Keratinocyte (primary cell): ENCODE data around the gene AADACL2. TPM values are rescaled to one million over a fixed set of nuclear protein-coding genes. Genes with fewer than 3 reads are reported as not detected.

ENCODE experiments used
- DNase-seq: peaks from one replicate; pipeline ENCODE4 v3.0.0-alpha.2; 2011; ENCODE audit warnings: low read depth, missing footprints, low spot score
- FAIRE-seq: peaks from 2 replicates; lab custom pipeline; 2011; peaks lifted over from hg19 to GRCh38; lab: Jason Lieb, UNC
- H2AFZ ChIP-seq: 2 replicates; pipeline ENCODE4 v1.6.0; 2012; ENCODE audit warnings: low read length, control low read depth, inconsistent platforms; ENCODE audit not compliant: control insufficient read depth
- H3K27ac ChIP-seq: 2 replicates; pipeline ENCODE4 v1.5.1; 2011; ENCODE audit warnings: low read length; ENCODE audit not compliant: control insufficient read depth, insufficient read depth
- H3K27me3 ChIP-seq: 3 replicates; pipeline ENCODE4 v1.6.0; 2011; ENCODE audit warnings: low read length; ENCODE audit not compliant: control insufficient read depth, insufficient read depth; ENCODE audit errors: extremely low read depth
- H3K36me3 ChIP-seq, 2 experiments: 2 replicates in 1 of 2; 3 replicates in 1 of 2; pipeline ENCODE4 v1.5.1; 2011; ENCODE audit warnings: low read length in 2 of 2, mild to moderate bottlenecking in 1 of 2; ENCODE audit not compliant: control insufficient read depth in 2 of 2, insufficient read depth in 2 of 2; ENCODE audit errors: extremely low read depth in 1 of 2
- H3K4me1 ChIP-seq: 3 replicates; pipeline ENCODE4 v1.5.1; 2011; ENCODE audit warnings: low read length; ENCODE audit not compliant: control insufficient read depth, insufficient read depth; ENCODE audit errors: extremely low read depth
- H3K4me2 ChIP-seq: 3 replicates; pipeline ENCODE4 v1.6.0; 2011; ENCODE audit warnings: low read depth, low read length; ENCODE audit not compliant: control insufficient read depth, insufficient read depth; ENCODE audit errors: extremely low read depth
- H3K4me3 ChIP-seq, 3 experiments: fragments of 200-600 bp in 1 of 3; sonication (generic) in 1 of 3; 2 replicates in 2 of 3; 3 replicates in 1 of 3; pipeline ENCODE4 v1.5.1; 2011 to 2016; ENCODE audit warnings: low read length in 3 of 3, mild to moderate bottlenecking in 3 of 3, control low read depth in 2 of 3, inconsistent platforms in 1 of 3, low read depth in 1 of 3, mixed read lengths in 1 of 3, mixed run types in 1 of 3, moderate library complexity in 1 of 3; ENCODE audit not compliant: control insufficient read depth in 2 of 3, insufficient read depth in 2 of 3; ENCODE audit errors: extremely low read depth in 1 of 3
- H3K79me2 ChIP-seq: 2 replicates; pipeline ENCODE4 v1.6.0; 2012; ENCODE audit warnings: low read length; ENCODE audit not compliant: control insufficient read depth, insufficient read depth
- H3K9ac ChIP-seq: 3 replicates; pipeline ENCODE4 v1.6.0; 2011; ENCODE audit warnings: low read length; ENCODE audit not compliant: control insufficient read depth, insufficient read depth; ENCODE audit errors: extremely low read depth
- H3K9me1 ChIP-seq: 3 replicates; pipeline ENCODE4 v1.6.0; 2011; ENCODE audit warnings: low read length; ENCODE audit not compliant: control insufficient read depth, insufficient read depth; ENCODE audit errors: extremely low read depth
- H3K9me3 ChIP-seq: 2 replicates; pipeline ENCODE4 v1.5.1; 2012; ENCODE audit warnings: low read depth, low read length; ENCODE audit not compliant: control insufficient read depth
- H4K20me1 ChIP-seq: 3 replicates; pipeline ENCODE4 v1.6.0; 2011; ENCODE audit warnings: low read length; ENCODE audit not compliant: control insufficient read depth, insufficient read depth; ENCODE audit errors: extremely low read depth
- EZH2 ChIP-seq: IDR thresholded peaks from one replicate; pipeline ENCODE4 v1.6.1; 2012; ENCODE audit warnings: inconsistent platforms, mild to moderate bottlenecking, low read length, moderate library complexity
- dilution Hi-C: fragments of 300-500 bp; cut with MboI; formaldehyde crosslinking; loops from one replicate; pipeline ENCODE4 v1.7.0; 2020; ENCODE audit warnings: low sequenced_read_pairs; ENCODE audit not compliant: extremely low pct_ligation_motif_present
- polyA minus RNA-seq, 3 experiments: library from RNA; depleted of rRNA, polyadenylated mRNA; stranded (reverse); fragments of >200 nt; gene quantifications; 1 replicate in 1 of 3; 2 replicates in 1 of 3; 3 replicates in 1 of 3; pipeline ENCODE4 v1.2.3, GENCODE V29; 2011
- polyA plus RNA-seq, 5 experiments: library from polyadenylated mRNA; depleted of rRNA in 3 of 5; stranded (reverse) in 3 of 5; stranded (forward) in 1 of 5; unstranded in 1 of 5; fragments of >200 nt; gene quantifications; 1 replicate in 1 of 5; 2 replicates in 3 of 5; 3 replicates in 1 of 5; pipeline versions ENCODE4 v1.2.1 to v1.2.3, GENCODE V29; 2011 to 2012; ENCODE audit warnings: missing spikeins in 2 of 5, low read depth in 1 of 5, low replicate concordance in 1 of 5
- TF ChIP-seq, protein P1 (sequence below), 3 experiments: IDR thresholded peaks in 1 of 3; conservative IDR thresholded peaks in 1 of 3; optimal IDR thresholded peaks in 1 of 3; 2 replicates in 2 of 3; 3 replicates in 1 of 3; pipeline versions ENCODE3 to v1.5.1; 2011; ENCODE audit warnings: low read length in 3 of 3, mild to moderate bottlenecking in 3 of 3, moderate library complexity in 2 of 3, control low read depth in 1 of 3, inconsistent platforms in 1 of 3; ENCODE audit not compliant: insufficient read depth in 2 of 3; ENCODE audit errors: extremely low read depth in 1 of 3

AADACL2 gene, protein sequence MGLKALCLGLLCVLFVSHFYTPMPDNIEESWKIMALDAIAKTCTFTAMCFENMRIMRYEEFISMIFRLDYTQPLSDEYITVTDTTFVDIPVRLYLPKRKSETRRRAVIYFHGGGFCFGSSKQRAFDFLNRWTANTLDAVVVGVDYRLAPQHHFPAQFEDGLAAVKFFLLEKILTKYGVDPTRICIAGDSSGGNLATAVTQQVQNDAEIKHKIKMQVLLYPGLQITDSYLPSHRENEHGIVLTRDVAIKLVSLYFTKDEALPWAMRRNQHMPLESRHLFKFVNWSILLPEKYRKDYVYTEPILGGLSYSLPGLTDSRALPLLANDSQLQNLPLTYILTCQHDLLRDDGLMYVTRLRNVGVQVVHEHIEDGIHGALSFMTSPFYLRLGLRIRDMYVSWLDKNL
- 0.30 to 0.38 TPM in 2 of 3 replicates, not detected in the other for polyA plus RNA-seq
- polyA plus RNA-seq (2011; ENCODE audit: low read depth): 14.0 TPM
- 0.05 TPM in 1 of 2 replicates, not detected in the other for polyA plus RNA-seq (2011; cell fraction: cytosol; rRNA removed)
- polyA plus RNA-seq (2011; cell fraction: nucleus; rRNA removed): 0.24 and 0.45 TPM in 2 replicates
- 19.1 TPM in 1 of 2 replicates, not detected in the other for polyA plus RNA-seq (2012; ENCODE audit: low replicate concordance)
- 0.03 to 0.07 TPM in 2 of 3 replicates, not detected in the other for polyA minus RNA-seq
- not detected for polyA minus RNA-seq (2011; cell fraction: cytosol; rRNA and poly(A)+ RNA removed)
- 0.62 and 1.2 TPM in 2 replicates for polyA minus RNA-seq (2011; cell fraction: nucleus; rRNA and poly(A)+ RNA removed)

DNA sequence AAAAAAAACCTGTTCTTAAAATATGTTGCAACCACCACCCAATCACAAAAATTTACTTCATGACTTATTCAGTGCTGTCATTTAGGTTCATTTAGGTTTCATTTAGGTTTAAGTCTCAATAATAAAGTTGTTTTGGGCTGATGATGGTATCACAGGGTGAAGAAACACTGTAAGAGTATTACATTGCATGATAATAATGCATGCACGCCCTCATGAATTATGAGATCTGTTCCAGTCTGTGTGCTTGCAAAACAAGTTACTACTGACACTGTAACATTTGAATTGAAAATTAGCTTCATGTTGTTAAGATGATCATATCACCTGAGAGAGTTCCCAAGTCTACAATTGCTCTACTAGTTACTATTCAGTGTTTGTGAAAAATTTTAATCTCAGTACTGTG, at the start of gene AADACL2:
Gene AADACL2, plus strand, starts transcription at position 315 of the 400 bp plus-strand sequence. CDS start 109 bp downstream, outside the sequence.
- H3K27ac ChIP-seq: no peak within 1 kb of the TSS
- H3K79me2 ChIP-seq: no peaks in the 10 kb centered on the region
- no peak for DNase-seq
- H3K4me2 ChIP-seq: no peak within 1 kb of the TSS
- FAIRE-seq: no peak
- no peak within 1 kb of the TSS for H3K9ac ChIP-seq
- H3K4me1 ChIP-seq: no peaks in the 10 kb centered on the region
- H3K9me1 ChIP-seq: no peaks in the 10 kb centered on the region
- H3K4me3 ChIP-seq: no peak within 1 kb of the TSS
- H3K36me3 ChIP-seq: no peaks in the 10 kb centered on the region
- no peaks in the 10 kb centered on the region for H3K27me3 ChIP-seq
- TF ChIP-seq, protein P1, sequence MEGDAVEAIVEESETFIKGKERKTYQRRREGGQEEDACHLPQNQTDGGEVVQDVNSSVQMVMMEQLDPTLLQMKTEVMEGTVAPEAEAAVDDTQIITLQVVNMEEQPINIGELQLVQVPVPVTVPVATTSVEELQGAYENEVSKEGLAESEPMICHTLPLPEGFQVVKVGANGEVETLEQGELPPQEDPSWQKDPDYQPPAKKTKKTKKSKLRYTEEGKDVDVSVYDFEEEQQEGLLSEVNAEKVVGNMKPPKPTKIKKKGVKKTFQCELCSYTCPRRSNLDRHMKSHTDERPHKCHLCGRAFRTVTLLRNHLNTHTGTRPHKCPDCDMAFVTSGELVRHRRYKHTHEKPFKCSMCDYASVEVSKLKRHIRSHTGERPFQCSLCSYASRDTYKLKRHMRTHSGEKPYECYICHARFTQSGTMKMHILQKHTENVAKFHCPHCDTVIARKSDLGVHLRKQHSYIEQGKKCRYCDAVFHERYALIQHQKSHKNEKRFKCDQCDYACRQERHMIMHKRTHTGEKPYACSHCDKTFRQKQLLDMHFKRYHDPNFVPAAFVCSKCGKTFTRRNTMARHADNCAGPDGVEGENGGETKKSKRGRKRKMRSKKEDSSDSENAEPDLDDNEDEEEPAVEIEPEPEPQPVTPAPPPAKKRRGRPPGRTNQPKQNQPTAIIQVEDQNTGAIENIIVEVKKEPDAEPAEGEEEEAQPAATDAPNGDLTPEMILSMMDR (optimal IDR thresholded peaks at IDR 0.05 in 1 of 3, IDR thresholded peaks at IDR 0.05 in 1 of 3, conservative IDR thresholded peaks at IDR 0.05 in 1 of 3; ENCODE audit: extremely low read depth in 1 of 3, insufficient read depth in 2 of 3, low read length in 3 of 3): no peak
- TF ChIP-seq EZH2: no peak
- no peaks in the 10 kb centered on the region for H3K9me3 ChIP-seq
- no peak within 1 kb of the TSS for H2AFZ ChIP-seq
- H4K20me1 ChIP-seq: no peaks in the 10 kb centered on the region
- dilution Hi-C loops: no loop called here

DNA sequence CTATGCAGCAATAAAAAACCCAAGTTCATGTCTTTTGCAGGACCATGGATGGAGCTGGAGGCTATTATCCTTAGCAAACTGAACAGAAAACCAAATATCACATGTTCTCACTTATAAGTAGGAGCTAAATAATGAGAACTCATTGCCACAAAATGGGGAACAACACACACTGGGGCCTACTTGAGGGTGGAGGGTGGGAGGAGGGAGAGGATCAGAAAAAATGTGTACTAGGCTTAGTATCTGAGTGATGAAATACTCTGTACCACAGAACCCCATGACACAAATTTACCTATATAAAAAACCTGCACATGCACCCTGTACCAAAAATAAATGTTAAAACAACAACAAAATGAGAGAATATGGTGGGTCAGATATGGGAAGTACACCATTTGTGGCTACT, 49.6 kb upstream of the AADACL2 start:
- H3K4me3 ChIP-seq: no peak overlapping the region
- no peak overlapping the region for H3K9ac ChIP-seq
- no peaks in the 10 kb centered on the region for H3K9me1 ChIP-seq
- no peak overlapping the region for H3K4me2 ChIP-seq
- no peak overlapping the region for H3K27ac ChIP-seq
- no peaks in the 10 kb centered on the region for H3K27me3 ChIP-seq
- no peaks in the 10 kb centered on the region for H3K9me3 ChIP-seq
- H2AFZ ChIP-seq: no peak overlapping the region
- DNase-seq (no peak), FAIRE-seq (no peak)
- H3K79me2 ChIP-seq: no peaks in the 10 kb centered on the region
- H4K20me1 ChIP-seq: no peaks in the 10 kb centered on the region
- no peaks in the 10 kb centered on the region for H3K36me3 ChIP-seq
- TF ChIP-seq, protein P1 (optimal IDR thresholded peaks at IDR 0.05 in 1 of 3, IDR thresholded peaks at IDR 0.05 in 1 of 3, conservative IDR thresholded peaks at IDR 0.05 in 1 of 3; ENCODE audit: extremely low read depth in 1 of 3, insufficient read depth in 2 of 3, low read length in 3 of 3): no peak
- TF ChIP-seq EZH2: no peak
- no peaks in the 10 kb centered on the region for H3K4me1 ChIP-seq
- dilution Hi-C loops: no loop called here
